Stimulated activated effector memory CD8-positive, alpha-beta T cell treated with anti-CD3 and anti-CD28 coated beads, Interleukin-12 subunit alpha, Interleukin-12 subunit beta, amount 100 ng/mL, for 72 hours (primary cell): ENCODE results near the gene MAP3K9.

Source experiments
- ATAC-seq: fragments of 150-1000 bp; cut with Tn5 transposase; 2 replicates; pipeline ENCODE4 v1.10.0; 2021
- DNase-seq, 2 donors: peaks; one replicate each; pipeline ENCODE4 v3.0.0; 2021 to 2022; ENCODE audit warnings: low spot score in 2 of 2
- H3K27ac Mint-ChIP-seq: one replicate; pipeline ENCODE4 v1.8.0; 2022; ENCODE audit warnings: mild to moderate bottlenecking, mixed read lengths
- H3K36me3 Mint-ChIP-seq: one replicate; pipeline ENCODE4 v1.8.0; 2022; ENCODE audit warnings: mild to moderate bottlenecking, mixed read lengths
- H3K4me1 Mint-ChIP-seq: one replicate; pipeline ENCODE4 v1.8.0; 2022; ENCODE audit warnings: mixed read lengths
- H3K4me3 Mint-ChIP-seq: one replicate; pipeline ENCODE4 v1.8.0; 2022; ENCODE audit warnings: mild to moderate bottlenecking, mixed read lengths
- H3K9me3 Mint-ChIP-seq: one replicate; pipeline ENCODE4 v1.8.0; 2022; ENCODE audit warnings: mixed read lengths

Gene MAP3K9

GRCh38 chr14:70828188-70828587 is 18.9 kb upstream of the MAP3K9 start:
- no peaks in the 10 kb centered on the region for H3K9me3 Mint-ChIP-seq
- no peaks in the 10 kb centered on the region for H3K36me3 Mint-ChIP-seq
- ATAC-seq (no peak), DNase-seq (no peak)
- H3K27ac Mint-ChIP-seq: no peak overlapping the region
- no peak overlapping the region for H3K4me3 Mint-ChIP-seq
- peaks cover 13% of the 10 kb centered on the region for H3K4me1 Mint-ChIP-seq

GRCh38 chr14:70827752-70828151 is 18.4 kb upstream of the MAP3K9 start:
- Mint-ChIP-seq H3K9me3 (no peaks in the 10 kb centered on the region), H3K4me3 (no peak overlapping the region), H3K27ac (no peak overlapping the region), H3K4me1 (peaks cover 18% of the 10 kb centered on the region), H3K36me3 (no peaks in the 10 kb centered on the region)
- DNase-seq (no peak), ATAC-seq (no peak)

- H3K9me3 Mint-ChIP-seq: no peaks in the 10 kb centered on the region
- peaks cover 20% of the 10 kb centered on the region for H3K4me1 Mint-ChIP-seq
- DNase-seq (no peak), ATAC-seq (no peak)
- H3K27ac Mint-ChIP-seq: no peak overlapping the region
- no peaks in the 10 kb centered on the region for H3K36me3 Mint-ChIP-seq
- H3K4me3 Mint-ChIP-seq: no peak overlapping the region
Observed at GRCh38 chr14:70827347-70827746, 18.0 kb upstream of the MAP3K9 start.

GRCh38 chr14:70823281-70823680 is 14.0 kb upstream of the MAP3K9 start:
- peak overlapping the region; percentile 81 for H3K4me3 Mint-ChIP-seq
- DNase-seq: no peak
- peak overlapping the region; percentile 93 for H3K27ac Mint-ChIP-seq
- H3K36me3 Mint-ChIP-seq: no peaks in the 10 kb centered on the region
- no peaks in the 10 kb centered on the region for H3K9me3 Mint-ChIP-seq
- no peak for ATAC-seq
- H3K4me1 Mint-ChIP-seq: peaks cover 13% of the 10 kb centered on the region

GRCh38 chr14:70822530-70823185 is 13.3 kb upstream of the MAP3K9 start:
- no peak for DNase-seq
- no peaks in the 10 kb centered on the region for H3K9me3 Mint-ChIP-seq
- H3K27ac Mint-ChIP-seq: peak overlapping the region; percentile 93

GRCh38 chr14:70821584-70822529 is 12.5 kb upstream of the MAP3K9 start:
- Mint-ChIP-seq H3K36me3 (no peaks in the 10 kb centered on the region), H3K9me3 (no peaks in the 10 kb centered on the region), H3K4me1 (peaks cover 18% of the 10 kb centered on the region), H3K27ac (peak overlapping the region; percentile 93), H3K4me3 (peak overlapping the region; percentile 81)
- ATAC-seq (peak; percentile 68), DNase-seq (peak; percentile 42 to 79)

More at GRCh38 chr14:70822530-70823185, 13.3 kb upstream of the MAP3K9 start:
- no peak for ATAC-seq
- no peaks in the 10 kb centered on the region for H3K36me3 Mint-ChIP-seq
- H3K4me1 Mint-ChIP-seq: peaks cover 18% of the 10 kb centered on the region
- peak overlapping the region; percentile 81 for H3K4me3 Mint-ChIP-seq

- no peak for DNase-seq
- no peak for ATAC-seq
- Mint-ChIP-seq H3K27ac (no peak overlapping the region), H3K4me3 (no peak overlapping the region), H3K9me3 (no peaks in the 10 kb centered on the region), H3K36me3 (no peaks in the 10 kb centered on the region), H3K4me1 (peaks cover 4% of the 10 kb centered on the region)
Observed at GRCh38 chr14:70816525-70816924, 7.2 kb upstream of the MAP3K9 start.

GRCh38 chr14:70814466-70814865 is 5.2 kb upstream of the MAP3K9 start:
- DNase-seq: no peak
- no peak for ATAC-seq
- Mint-ChIP-seq H3K4me3 (no peak overlapping the region), H3K4me1 (peaks cover 4% of the 10 kb centered on the region), H3K36me3 (peaks cover 5% of the 10 kb centered on the region), H3K27ac (no peak overlapping the region), H3K9me3 (no peaks in the 10 kb centered on the region)

- H3K36me3 Mint-ChIP-seq: peaks cover 6% of the 10 kb centered on the region
Observed at GRCh38 chr14:70812124-70812818, 3.0 kb upstream of the MAP3K9 start.

GRCh38 chr14:70811578-70811977 is 2.3 kb upstream of the MAP3K9 start:
- H3K4me1 Mint-ChIP-seq: peaks cover 11% of the 10 kb centered on the region
- DNase-seq: no peak
- H3K4me3 Mint-ChIP-seq: no peak overlapping the region
- no peak overlapping the region for H3K27ac Mint-ChIP-seq
- H3K9me3 Mint-ChIP-seq: no peaks in the 10 kb centered on the region
- H3K36me3 Mint-ChIP-seq: peaks cover 6% of the 10 kb centered on the region
- no peak for ATAC-seq

More at GRCh38 chr14:70812124-70812818, 3.0 kb upstream of the MAP3K9 start:
- H3K9me3 Mint-ChIP-seq: no peaks in the 10 kb centered on the region
- H3K4me1 Mint-ChIP-seq: peaks cover 6% of the 10 kb centered on the region
- no peak for DNase-seq
- no peak overlapping the region for H3K27ac Mint-ChIP-seq
- ATAC-seq: no peak
- no peak overlapping the region for H3K4me3 Mint-ChIP-seq

- Mint-ChIP-seq H3K36me3 (peaks cover 6% of the 10 kb centered on the region), H3K4me3 (no peak overlapping the region), H3K9me3 (no peaks in the 10 kb centered on the region), H3K4me1 (peaks cover 11% of the 10 kb centered on the region), H3K27ac (no peak overlapping the region)
- DNase-seq: no peak
- ATAC-seq: peak; percentile 80
Observed at GRCh38 chr14:70811050-70811449, 1.7 kb upstream of the MAP3K9 start.

GRCh38 chr14:70810621-70811020 is 1.3 kb upstream of the MAP3K9 start:
- Mint-ChIP-seq H3K36me3 (peaks cover 6% of the 10 kb centered on the region), H3K4me3 (no peak overlapping the region), H3K9me3 (no peaks in the 10 kb centered on the region), H3K27ac (no peak overlapping the region), H3K4me1 (peaks cover 11% of the 10 kb centered on the region)
- DNase-seq (no peak), ATAC-seq (no peak)

GRCh38 chr14:70808416-70809224 is 693 bp downstream of the MAP3K9 start:
- H3K4me1 Mint-ChIP-seq: peaks cover 11% of the 10 kb centered on the region
- H3K9me3 Mint-ChIP-seq: no peaks in the 10 kb centered on the region
- ATAC-seq (peak; percentile 38), DNase-seq (peak; percentile 18 to 72)
- no peak overlapping the region for H3K4me3 Mint-ChIP-seq
- H3K27ac Mint-ChIP-seq: peak overlapping the region; percentile 1
- peaks cover 6% of the 10 kb centered on the region for H3K36me3 Mint-ChIP-seq

GRCh38 chr14:70807898-70808415 is 1.4 kb downstream of the MAP3K9 start:
- H3K27ac Mint-ChIP-seq: peak overlapping the region; percentile 1
- no peaks in the 10 kb centered on the region for H3K9me3 Mint-ChIP-seq
- ATAC-seq: peak; percentile 52
- peak in 1 of 2 donors; percentile 15 for DNase-seq
- no peak overlapping the region for H3K4me3 Mint-ChIP-seq
- peaks cover 11% of the 10 kb centered on the region for H3K4me1 Mint-ChIP-seq
- peaks cover 6% of the 10 kb centered on the region for H3K36me3 Mint-ChIP-seq
